Caki2 (cell line): Measurements from ENCODE around the gene DDX39A. TPM values are rescaled to one million over a fixed set of nuclear protein-coding genes. Genes with fewer than 3 reads are reported as not detected.
"Not testable (repeated sequence)": the region's sequence is repeated elsewhere in the genome, so short reads cannot be mapped to it uniquely, and the experiment has no call there.

Experiments used
- DNase-seq: peaks from one replicate; pipeline ENCODE4 v3.0.0-alpha.2; 2015; ENCODE audit warnings: low read depth
- in situ Hi-C: cut with HindIII; loops from 2 replicates; pipeline ENCODE4 v1.10.0; 2016; ENCODE audit warnings: low sequenced_read_pairs, low pct_unique_long_range_greater_than_20kb, mixed read lengths
- total RNA-seq: library from RNA; depleted of rRNA; stranded (reverse); fragments of >200 nt; shearing (Covaris generic); gene quantifications from 2 replicates; pipeline ENCODE4 v1.2.3, GENCODE V29; 2014; ENCODE audit warnings: low replicate concordance

DDX39A gene
- total RNA-seq, 1 experiment from 2014 or later, result 194 TPM

GRCh38 chr19:14411161-14411937 lies 7.8 kb downstream of the DDX39A start:
- no peak for DNase-seq
- in situ Hi-C loops, result no loop called here

GRCh38 chr19:14410091-14411051 lies 8.8 kb downstream of the DDX39A start:
- DNase-seq, result no peak
- in situ Hi-C loops, result no loop called here

GRCh38 chr19:14409146-14410023 lies 9.8 kb downstream of the DDX39A start:
- in situ Hi-C loops, result no loop called here
- no peak for DNase-seq

- in situ Hi-C loops, result no loop called here
Measured at GRCh38 chr19:14408491-14409145, 10.5 kb downstream of the DDX39A start.

GRCh38 chr19:14407605-14408484 lies 11.3 kb downstream of the DDX39A start:
- in situ Hi-C loops, result no loop called here

More at GRCh38 chr19:14408491-14409145, 10.5 kb downstream of the DDX39A start:
- DNase-seq, result no peak

GRCh38 chr19:14406645-14407401 lies 12.3 kb downstream of the DDX39A start:
- DNase-seq, result no peak
- in situ Hi-C loops, result no loop called here

More at GRCh38 chr19:14407605-14408484, 11.3 kb downstream of the DDX39A start:
- no peak for DNase-seq

GRCh38 chr19:14405758-14406644 lies 13.1 kb downstream of the DDX39A start:
- peak; percentile 92 for DNase-seq
- in situ Hi-C loops, result no loop called here

- in situ Hi-C loops, result no loop called here
- DNase-seq, result no peak
Measured at GRCh38 chr19:14405380-14405757, 13.8 kb downstream of the DDX39A start.

GRCh38 chr19:14404312-14404711 lies 14.8 kb downstream of the DDX39A start:
- DNase-seq, result no peak
- in situ Hi-C loops, result no loop called here

- in situ Hi-C loops, DNase-seq: not testable (repeated sequence)
Measured at GRCh38 chr19:14403145-14403930, 15.8 kb downstream of the DDX39A start.

- DNase-seq, result peak; percentile 81
- in situ Hi-C loops, result no loop called here
Measured at GRCh38 chr19:14402332-14403144, 16.6 kb downstream of the DDX39A start.

GRCh38 chr19:14401468-14402195 lies 17.5 kb downstream of the DDX39A start:
- no peak for DNase-seq
- in situ Hi-C loops, result no loop called here

- in situ Hi-C loops, result no loop called here
- peak; percentile 37 for DNase-seq
Measured at GRCh38 chr19:14400951-14401431, 18.1 kb downstream of the DDX39A start.
